HTR-8/SVneo (cell line): ENCODE measurements around the gene MAPK6.
"Not testable (repeated sequence)": the region's sequence is repeated elsewhere in the genome, so short reads cannot be mapped to it uniquely, and the experiment has no call there.

Experiments used
- DNase-seq: peaks from one replicate; pipeline ENCODE4 v3.0.0; 2011; ENCODE audit warnings: low spot score, mixed read lengths; ENCODE audit not compliant: insufficient read length
- FAIRE-seq: peaks from 2 replicates; lab custom pipeline; 2011; peaks lifted over from hg19 to GRCh38; lab: Jason Lieb, UNC

MAPK6 gene

DNA sequence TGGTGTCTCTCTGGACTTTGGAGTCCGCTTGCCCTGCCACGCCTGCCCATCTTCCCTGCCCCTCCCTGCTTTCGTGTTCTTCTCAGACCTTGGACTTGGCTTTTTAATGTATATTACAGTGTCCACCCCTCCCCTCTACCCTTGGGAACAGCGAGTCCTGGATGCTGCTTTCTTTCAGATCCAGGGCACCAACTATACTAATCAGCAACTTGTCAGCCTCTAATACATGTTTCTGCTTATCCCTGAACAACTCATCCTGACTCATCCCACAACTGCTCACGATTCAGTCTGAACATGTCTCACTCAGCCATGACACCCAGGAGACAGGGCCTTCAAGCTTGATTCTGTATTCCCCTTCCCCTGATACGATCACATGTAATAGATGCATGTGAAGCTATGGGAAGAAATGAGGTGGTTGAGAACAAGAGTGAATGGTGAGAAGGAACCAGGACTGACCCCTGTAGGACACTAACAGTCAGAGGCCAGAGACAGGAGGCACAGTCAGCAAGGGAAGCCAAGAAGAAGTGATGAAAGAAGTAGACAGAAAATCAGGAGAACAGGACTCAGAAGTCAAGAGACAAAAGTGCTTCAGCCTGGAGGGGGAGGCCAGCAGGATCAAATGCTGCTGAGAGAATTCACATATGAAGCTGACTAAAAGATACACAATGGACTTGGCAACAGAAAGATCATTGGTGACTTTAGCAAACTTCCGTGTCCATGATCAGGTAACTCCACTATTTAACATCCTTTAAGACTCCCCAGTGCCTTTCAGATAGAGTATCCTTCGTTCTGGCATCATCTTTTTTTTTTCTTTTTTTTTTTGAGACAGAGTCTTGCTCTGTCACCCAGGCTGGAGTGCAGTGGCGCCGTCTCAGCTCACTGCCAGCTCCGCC is 58.1 kb downstream of the MAPK6 start:
- FAIRE-seq (peak; percentile 80), DNase-seq (peak; percentile 62)

DNA sequence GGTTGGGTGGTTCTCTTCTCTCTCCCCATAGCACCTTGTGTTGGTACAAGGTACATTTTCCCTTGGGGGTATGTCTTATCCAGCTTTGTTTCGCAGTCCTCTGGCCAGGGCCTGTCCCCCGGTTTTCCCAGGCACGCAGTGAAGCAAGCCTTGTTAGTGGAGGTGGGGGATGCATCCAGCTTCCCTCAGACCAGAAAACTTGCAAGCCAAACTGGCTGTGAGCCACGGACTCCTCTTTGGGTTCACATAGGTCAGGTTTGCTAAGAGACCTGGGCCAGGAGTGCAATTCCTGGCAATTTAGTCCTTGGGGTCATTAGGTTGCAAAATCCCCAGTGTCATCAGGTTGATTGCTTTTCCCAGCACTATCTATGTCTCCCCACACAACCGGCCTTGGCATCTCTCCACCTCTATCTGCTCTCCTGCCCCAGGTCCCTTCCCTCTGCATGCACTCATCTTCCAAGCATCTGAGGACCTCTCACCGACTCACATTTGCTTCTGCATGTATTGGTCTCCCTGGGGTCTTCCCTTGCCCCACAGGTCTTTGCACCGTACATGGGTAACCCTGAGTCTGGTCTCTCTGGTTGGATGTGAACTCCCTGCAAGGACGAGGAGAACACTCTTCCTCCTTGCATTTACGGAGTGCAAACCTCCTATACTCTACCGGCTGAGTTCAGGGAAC is 59.3 kb downstream of the MAPK6 start:
- no peak for DNase-seq
- FAIRE-seq = no peak

DNA sequence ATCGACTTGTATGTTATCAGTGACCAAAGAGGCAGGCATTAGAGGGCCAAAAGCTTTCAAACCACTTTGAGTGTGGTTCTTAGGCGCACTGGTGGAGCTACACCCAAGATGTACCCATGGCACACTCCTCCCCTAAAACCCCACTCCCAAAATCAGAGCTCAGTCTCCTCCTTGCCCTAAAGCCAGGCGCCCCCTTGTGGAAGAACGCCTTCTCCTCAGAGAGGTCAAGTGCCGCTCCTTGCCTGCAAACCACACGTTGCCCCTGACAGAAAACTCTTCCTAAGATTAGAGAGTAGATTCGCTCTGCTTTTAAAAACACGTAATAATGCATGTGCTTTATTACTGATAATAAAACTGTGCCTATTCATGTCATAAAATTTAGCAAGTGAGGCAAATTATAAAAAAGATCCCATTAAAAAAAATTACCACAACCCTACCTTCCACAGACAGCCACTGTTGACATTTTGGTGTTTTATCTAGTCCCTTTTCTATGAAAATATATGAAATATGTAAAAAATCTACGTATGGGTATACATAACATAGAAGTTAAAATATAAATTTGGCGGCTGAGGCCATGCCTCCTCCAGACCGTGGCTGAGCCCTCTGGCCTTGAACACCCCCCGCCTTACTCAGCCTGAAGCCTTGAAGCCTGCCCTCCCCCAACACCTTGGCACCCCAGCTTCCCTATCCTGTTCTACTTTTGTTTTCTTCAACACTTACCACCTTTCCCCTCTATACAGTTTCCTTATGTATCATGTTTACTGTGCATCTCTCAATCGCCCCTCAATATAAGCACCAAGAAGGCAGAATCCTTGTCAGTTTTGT is 60.1 kb downstream of the MAPK6 start:
- DNase-seq = peak; percentile 51
- no peak for FAIRE-seq

DNA sequence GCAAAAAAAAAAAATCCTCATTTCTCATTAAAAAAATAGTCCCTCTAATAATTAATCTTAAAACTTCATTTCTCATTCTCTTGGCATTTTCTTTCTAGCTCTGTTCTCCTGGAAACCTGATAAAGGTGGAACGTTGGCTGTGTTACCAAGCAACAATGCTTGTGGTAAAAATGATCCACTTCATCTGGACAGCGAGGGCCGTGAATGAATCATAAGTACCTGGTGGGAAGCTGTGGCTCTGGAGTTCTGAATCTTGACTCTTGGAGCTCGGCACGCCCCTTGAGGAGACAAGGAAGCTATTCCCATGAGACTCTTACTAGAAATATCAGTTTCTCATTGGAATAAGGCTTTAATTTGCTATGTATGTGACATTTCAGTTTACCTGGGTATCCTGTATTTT is 61.0 kb downstream of the MAPK6 start:
- no peak for DNase-seq
- FAIRE-seq = no peak

DNA sequence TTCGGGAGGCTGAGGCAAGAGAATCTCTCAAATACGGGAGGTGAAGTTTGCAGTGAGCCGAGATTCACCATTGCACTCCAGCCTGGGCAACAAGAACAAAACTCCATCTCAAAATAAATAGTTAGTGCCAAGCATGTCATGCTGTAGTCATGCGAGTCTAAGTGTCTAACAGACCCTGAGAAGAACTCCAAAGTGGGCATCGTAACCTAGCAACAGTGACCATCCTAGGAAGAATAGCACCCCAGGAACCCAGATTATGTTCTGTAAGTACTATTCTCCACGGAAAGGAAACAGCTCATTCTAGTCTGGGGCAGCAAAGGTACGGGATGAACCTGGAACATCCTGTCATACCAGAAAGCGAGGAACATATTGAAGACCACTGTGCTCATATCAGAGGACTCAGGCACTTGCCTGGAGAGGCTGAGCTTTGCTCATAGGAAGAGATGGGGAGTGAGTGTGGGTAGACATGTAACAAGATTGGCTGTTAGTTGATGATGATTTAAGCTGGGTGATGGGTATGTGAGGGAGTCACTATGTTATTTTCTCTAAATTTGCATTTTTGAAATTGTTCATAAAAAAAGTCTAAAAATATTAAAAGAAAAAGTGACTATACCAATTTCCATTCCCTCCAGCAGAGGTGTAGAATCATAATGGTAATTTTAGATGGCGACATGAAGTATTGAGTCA is 61.8 kb downstream of the MAPK6 start:
- no peak for DNase-seq

DNA sequence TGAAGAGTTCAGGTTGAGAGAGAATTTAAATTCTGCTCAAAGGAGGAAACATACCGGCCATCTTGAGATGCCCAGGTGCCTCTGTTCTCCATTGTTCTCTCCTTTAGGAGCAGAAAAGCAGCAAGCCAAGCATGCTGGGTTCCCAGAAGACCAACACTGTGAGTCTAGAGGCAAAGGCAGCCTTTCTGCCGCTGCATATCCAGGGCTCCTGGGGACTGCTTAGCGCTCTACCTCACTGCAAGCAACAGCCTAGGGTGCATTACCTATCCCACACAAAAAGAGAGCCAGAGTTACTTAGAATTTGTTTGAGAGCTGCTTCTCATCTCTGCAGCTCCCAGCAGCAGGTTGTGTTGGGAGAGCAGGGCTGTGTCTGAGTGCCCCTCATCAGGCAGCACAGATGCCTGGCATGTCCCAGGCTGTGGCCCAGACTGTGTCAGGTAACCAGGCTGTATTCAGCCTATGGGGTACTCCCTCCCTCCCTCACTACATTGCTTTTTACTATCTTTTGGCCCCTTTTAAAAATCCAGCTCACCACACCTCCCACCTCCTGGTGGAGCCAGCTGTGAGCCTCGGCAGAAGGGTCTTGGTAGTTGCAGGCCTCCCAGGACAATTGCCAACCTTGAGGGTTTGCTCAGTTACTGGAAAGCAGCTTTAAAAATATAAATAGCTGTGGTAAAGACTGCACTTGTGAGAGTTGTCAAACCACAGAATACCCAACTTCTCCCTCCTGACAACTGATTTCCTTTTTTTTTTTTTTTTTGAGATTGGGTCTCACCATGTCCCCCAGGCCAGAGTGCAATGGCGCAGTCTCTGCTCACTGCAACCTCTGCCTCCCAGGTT is 63.4 kb downstream of the MAPK6 start:
- DNase-seq (no peak), FAIRE-seq (no peak)

More for the DNA sequence above, 61.8 kb downstream of the MAPK6 start:
- no peak for FAIRE-seq

DNA sequence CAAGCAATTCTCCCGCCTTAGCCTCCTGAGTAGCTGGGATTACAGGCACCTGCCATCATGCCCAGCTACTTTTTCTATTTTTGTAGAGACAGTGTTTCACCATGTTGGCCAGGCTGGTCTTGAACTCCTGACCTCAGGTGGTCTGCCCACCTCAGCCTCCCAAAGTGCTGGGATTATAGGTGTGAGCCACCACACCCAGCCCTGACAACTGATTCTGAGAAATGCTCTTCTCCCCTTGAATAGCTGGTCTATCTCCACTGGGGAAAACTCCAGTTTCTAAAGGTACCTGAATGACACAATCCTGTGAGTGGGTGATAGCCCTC is 64.0 kb downstream of the MAPK6 start:
- not testable (repeated sequence) for DNase-seq, FAIRE-seq

DNA sequence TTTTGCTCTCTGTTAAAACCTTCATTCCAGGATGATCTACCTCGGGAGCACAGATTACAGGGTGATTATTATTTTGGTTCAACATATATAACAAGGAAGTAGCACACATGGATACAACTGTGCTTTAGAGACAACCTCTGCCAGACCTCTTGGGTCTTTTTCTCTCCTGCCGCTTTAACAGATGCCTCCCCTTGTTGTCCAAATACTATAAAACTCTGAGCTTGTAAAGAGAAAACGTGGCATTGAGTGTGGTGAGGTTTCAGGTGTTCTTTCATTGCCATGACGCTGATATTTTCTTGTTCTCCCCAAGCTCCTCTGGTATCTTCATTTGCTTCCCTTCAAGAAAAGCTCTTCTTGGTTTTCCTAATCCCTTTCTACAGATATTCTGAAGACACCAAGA is 64.6 kb downstream of the MAPK6 start:
- no peak for FAIRE-seq
- DNase-seq = no peak

DNA sequence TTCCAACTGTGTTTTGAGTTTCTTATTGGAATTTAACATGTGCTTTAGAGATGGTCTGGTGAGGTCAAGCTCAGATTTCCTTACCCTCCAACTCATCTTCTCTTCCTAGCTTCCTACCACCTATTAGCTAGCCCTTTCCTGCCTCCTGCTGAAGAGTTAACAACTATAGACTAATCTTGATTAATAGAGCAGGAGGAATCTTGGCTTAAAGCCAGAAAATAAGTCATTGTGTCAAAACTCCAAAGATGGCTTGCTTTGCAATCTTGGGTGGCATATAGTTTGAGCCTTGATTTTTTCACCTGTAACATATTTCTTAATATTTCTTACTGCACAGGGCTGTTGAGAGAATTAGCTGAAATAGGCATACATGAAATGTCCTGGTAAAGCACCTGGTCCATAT is 66.3 kb downstream of the MAPK6 start:
- no peak for DNase-seq
- no peak for FAIRE-seq

DNA sequence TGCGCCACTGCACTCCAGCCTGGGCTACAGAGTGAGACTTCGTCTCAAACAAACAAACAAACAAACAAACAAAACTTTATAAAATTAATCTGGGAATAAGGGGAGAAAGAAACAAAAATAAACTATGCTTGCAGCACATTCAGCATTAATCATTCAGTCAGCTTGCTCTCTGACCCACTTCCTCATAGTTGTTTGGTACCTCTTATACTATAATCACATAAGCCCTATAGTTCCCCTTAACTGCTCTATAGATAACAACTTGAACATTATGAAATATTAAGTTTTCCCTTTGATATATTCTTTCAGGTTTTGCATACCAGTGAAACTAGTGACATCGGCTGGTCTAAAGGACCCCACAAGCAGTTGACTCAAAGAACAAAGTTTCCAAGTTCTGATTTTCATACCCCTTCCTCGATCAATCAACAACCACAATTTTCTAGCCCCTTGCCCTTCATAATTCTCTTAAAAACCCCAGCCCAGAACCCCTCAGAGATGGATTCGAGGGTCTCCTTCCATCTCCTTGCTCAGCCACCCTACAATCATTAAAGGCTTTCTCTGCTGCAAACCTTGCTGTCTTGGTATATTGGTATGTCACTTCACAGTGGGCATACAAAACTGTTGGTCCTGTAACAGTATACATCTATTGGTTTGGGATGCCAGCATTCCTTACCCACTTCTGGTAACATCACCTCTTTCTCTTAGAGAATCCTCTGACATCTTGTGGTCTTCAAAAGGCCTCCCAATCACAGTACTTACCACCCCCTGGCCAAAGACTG is 67.2 kb downstream of the MAPK6 start:
- DNase-seq = no peak
- no peak for FAIRE-seq

DNA sequence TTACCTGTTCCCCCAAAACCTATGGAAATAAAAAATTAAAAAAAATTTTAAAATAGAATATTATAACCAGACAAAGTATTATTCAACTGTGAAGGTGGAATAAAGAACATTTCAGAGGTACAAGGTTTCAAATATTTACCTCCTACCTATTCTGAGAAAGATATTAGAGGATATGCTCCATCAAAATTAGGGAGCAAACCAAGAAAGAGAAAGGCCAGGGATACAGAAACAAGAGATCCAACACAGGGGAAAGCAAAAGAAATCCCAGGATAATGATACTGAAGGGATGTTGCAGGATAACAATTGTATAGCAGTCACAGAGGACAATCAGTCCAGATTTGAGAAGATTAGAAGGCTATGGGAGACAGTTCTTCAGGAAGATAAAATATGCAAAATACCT is 71.2 kb downstream of the MAPK6 start:
- FAIRE-seq (no peak), DNase-seq (no peak)

DNA sequence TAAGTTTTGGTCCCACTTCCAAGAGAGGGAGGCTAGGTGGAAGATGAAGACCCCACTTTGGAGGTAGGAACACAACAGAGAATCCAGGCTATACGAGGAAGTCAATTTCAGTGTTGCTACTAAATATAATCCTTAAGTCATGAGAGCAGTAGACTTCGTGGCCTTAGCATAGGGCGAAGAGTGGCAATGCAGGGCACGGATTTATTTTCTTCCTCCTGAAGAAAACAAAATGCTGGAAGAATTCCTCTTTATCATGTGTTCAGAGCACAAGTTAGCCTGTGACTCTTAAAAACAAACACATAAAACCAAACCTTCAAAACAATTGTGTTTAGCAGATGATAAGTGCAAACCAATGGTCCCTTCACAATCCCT is 74.1 kb downstream of the MAPK6 start:
- FAIRE-seq (no peak), DNase-seq (no peak)

DNA sequence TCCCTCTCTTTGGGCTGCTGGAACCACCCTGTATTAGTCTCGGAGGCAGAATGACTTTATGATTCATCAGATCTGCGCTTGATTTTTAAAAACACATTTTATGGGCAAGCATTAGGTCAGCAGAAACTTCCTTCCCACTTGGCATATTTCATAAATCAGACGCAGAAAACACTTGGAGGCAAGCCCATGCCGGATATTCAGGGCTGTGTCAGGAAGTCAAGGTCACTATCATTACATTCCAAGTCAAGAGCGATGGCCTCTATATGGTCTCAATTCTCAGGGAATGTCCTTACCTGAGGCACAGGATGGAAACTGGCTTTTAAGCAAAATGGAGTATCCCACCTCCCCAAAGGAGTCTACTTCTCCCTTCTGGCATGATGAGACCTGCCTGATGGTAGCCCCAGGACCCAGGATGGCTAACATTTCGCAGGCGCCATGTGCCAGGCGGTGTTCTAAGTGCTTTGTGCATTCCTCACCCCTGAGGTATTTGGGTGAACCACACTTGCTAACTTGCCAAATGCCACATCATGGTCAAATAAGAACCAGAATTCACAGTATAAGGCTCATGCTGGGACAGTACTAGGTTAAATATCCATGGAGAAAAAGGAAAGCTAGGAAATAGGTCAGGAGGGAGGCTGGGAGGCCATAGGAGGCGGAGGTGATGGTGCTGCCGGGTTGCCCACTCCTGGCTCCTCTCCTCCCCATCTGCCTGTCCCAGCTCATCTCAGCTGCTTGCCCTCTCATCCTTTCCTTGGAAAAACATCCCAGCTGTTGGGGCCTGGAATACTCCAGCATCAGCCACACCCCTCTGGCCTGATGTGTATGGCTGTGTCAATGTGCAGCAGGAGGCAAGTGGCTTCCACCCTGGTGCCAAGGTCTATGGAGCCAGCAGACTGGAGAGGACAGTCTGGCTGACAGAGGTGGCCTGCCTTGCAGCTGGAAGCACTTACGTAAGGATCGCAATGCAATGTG is 74.8 kb downstream of the MAPK6 start:
- peak; percentile 66 for DNase-seq
- FAIRE-seq = peak; percentile 88

DNA sequence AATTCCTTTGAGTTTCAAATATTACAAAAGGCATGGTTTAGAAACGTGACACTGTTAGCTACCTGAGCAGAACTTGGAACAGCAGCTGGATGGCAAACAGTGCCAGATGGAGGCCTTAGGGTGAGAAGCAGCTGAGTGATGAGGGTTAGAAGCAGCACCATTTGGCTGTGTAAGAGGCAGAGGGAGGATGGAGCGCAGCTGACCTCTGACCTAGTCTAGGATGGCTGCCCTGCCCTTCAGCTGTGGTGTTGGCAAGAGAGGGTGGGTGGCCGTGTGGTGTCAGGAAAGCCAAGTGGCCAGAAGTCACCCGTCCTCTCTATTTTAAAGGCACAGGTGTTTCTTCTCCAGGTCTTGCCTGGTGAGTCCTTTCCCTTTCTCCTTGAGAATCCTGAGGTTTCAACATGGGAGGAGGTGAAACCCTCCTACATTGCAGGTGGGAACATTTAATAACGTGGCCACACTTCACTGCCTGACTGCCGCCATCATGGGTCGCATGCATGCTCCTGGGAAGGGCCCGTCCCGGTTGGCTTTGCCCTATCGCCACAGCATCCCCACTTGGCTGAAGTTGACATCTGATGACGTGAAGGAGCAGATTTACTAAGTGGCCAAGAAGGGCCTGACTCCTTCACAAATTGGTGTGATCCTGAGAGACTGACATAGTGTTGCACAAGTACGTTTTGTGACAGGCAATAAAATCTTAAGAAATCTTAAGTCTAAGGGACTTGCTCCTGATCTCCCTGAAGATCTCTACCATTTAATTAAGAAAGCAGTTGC is 76.0 kb downstream of the MAPK6 start:
- FAIRE-seq = no peak
- DNase-seq = no peak

DNA sequence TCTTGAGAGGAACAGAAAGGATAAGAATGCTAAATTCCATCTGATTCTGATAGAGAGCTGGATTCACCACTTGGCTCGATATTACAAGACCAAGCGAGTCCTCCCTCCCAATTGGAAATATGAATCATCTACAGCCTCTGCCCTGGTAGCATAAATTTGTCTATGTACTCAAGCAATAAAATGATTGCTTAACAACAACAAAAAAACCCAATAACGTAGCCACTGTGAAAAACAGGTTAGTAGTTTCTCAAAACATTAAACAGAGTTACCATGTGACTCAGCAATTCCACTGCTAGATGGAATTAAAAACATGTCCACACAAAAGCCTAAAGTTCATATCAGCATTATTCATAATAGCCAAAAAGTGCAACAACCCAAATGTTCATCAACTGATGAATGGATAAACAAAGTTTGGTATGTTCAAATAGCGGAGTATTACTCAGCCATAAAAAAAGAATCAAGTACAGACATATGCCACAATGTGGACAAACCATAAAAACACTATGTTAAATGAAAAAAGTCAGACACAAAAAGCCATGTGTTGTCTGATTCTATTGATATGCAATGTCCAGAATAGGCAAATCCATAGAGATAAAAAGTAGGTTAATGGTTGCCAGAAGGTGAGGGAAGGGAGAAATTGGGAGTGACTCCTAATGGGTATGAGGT is 76.7 kb downstream of the MAPK6 start:
- DNase-seq = peak; percentile 45
- FAIRE-seq = no peak

DNA sequence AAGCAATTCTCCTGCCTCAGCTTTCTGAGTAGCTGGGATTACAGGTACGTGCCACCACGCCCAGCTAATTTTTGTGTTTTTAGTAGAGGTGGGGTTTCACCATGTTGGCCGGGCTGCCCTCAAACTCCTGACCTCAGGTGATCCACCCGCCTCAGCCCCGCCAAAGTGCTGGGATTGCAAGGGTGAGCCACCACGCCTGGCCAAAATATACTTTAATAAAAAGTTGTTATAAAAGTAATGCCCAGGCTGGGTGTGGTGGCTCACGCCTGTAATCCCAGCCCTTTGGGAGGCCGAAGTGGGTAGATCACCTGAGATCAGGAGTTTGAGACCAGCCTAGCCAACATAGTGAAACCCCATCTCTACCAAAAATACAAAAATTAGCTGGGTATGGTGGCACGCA is 77.5 kb downstream of the MAPK6 start:
- not testable (repeated sequence) for DNase-seq, FAIRE-seq
